Aorta (tissue), 5 donors: ENCODE measurements around the gene LRRC3B. TPM values are rescaled to one million over a fixed set of nuclear protein-coding genes. Genes with fewer than 3 reads are reported as not detected.

Experiments
- ATAC-seq: fragments of 200-7000 bp; cut with Tn5 transposase; one replicate; pipeline ENCODE4 v1.9.1; 2022; ENCODE audit warnings: moderate library complexity; ENCODE audit not compliant: low FRiP score
- DNase-seq, 2 donors: peaks; one replicate each; pipeline ENCODE4 v3.0.0-alpha.2; 2020
- H3K27ac ChIP-seq, 2 donors: one replicate each; pipeline ENCODE4 v1.5.1; 2013; ENCODE audit warnings: low read length in 2 of 2, mild to moderate bottlenecking in 2 of 2, moderate library complexity in 2 of 2, control low read depth in 1 of 2, inconsistent platforms in 1 of 2, low read depth in 1 of 2
- H3K27me3 ChIP-seq, 2 donors: one replicate each; pipeline ENCODE4 v1.6.1; 2013; ENCODE audit warnings: control low read depth in 1 of 2, low read length in 1 of 2, mild to moderate bottlenecking in 1 of 2, moderate library complexity in 1 of 2; ENCODE audit not compliant: insufficient read depth in 2 of 2, control insufficient read depth in 1 of 2
- H3K36me3 ChIP-seq, 2 donors: one replicate each; pipeline ENCODE4 v1.6.1; 2013; ENCODE audit warnings: control low read depth in 1 of 2, low read length in 1 of 2, mild to moderate bottlenecking in 1 of 2; ENCODE audit not compliant: insufficient read depth in 2 of 2, control insufficient read depth in 1 of 2
- H3K4me1 ChIP-seq, 2 donors: one replicate each; pipeline ENCODE4 v1.6.1; 2013; ENCODE audit warnings: low read length in 2 of 2, control low read depth in 1 of 2, mild to moderate bottlenecking in 1 of 2, moderate library complexity in 1 of 2; ENCODE audit not compliant: insufficient read depth in 2 of 2, control insufficient read depth in 1 of 2
- H3K4me3 ChIP-seq, 2 donors: one replicate each; pipeline ENCODE4 v1.5.1; 2013; ENCODE audit warnings: low read length in 2 of 2, control low read depth in 1 of 2, mild to moderate bottlenecking in 1 of 2
- H3K9me3 ChIP-seq: one replicate; pipeline ENCODE4 v1.6.1; 2013; ENCODE audit warnings: mild to moderate bottlenecking, low read length; ENCODE audit not compliant: control insufficient read depth
- WGBS, 2 donors: extraction: QIAGEN DNeasy Blood & Tissue Kit; methylation state at CpG; one replicate each; pipeline ENCODE4 v1.1.7; 2013; 5-methylcytosine and 5-hydroxymethylcytosine counted together
- intact Hi-C, 2 donors: fragments of 100-400 bp; cut with DNase I; formaldehyde crosslinking; loops; one replicate each; pipeline versions ENCODE4 v1.14.2 to v1.15.0; 2022
- polyA plus RNA-seq, 2 donors: library from polyadenylated mRNA; stranded (reverse); fragments of 200-250 nt; gene quantifications; one replicate each; pipeline ENCODE4 v1.2.3, GENCODE V29; 2013
- total RNA-seq, 2 donors: library from RNA; stranded (reverse); fragmentation: NEBNext Ultra II Directional; extraction: Animal tissue kit (Norgen Biotek cat#: 25700); gene quantifications; one replicate each; pipeline ENCODE4 v1.2.1, GENCODE V29; 2021
- donor health status: healthy with polysubstance abuse.
- donor health status: Bipolar disorder and iron deficiency.
- donor health status: DM: no; HTN: no; CAD: no.
- donor health status: DM: no; HTN: no; CAD: no.
- donor health status: DM: yes; HTN: yes; CAD: no.

The LRRC3B gene
- total and polyA plus RNA-seq, 4 donors = 0.19 to 0.78 TPM; not detected in 2

- H3K27ac ChIP-seq = no peak overlapping the region
- 91 to 96% methylated on average over 2 of the region's 2 CpGs for WGBS, 2 donors
- ATAC-seq = no peak
Observed at GRCh38 chr3:26675336-26675735, 52.8 kb downstream of the LRRC3B start.

GRCh38 chr3:26681632-26682031, 59.1 kb downstream of the LRRC3B start:
- no peak for ATAC-seq
- intact Hi-C loops = no loop called here
- Histone ChIP-seq H3K4me1 (no peaks in the 10 kb centered on the region), H3K9me3 (no peaks in the 10 kb centered on the region), H3K27me3 (no peaks in the 10 kb centered on the region), H3K4me3 (no peak overlapping the region), H3K27ac (no peak overlapping the region), H3K36me3 (no peaks in the 10 kb centered on the region)
- 42 to 57% methylated on average over 2 of the region's 2 CpGs for WGBS, 2 donors
- DNase-seq = no peak

More at GRCh38 chr3:26675336-26675735, 52.8 kb downstream of the LRRC3B start:
- no peaks in the 10 kb centered on the region for H3K36me3 ChIP-seq
- no peaks in the 10 kb centered on the region for H3K9me3 ChIP-seq
- no peak overlapping the region for H3K4me3 ChIP-seq
- H3K4me1 ChIP-seq = no peaks in the 10 kb centered on the region
- no peaks in the 10 kb centered on the region for H3K27me3 ChIP-seq
- intact Hi-C loops = no loop called here
- no peak for DNase-seq

- H3K27me3 ChIP-seq = no peaks in the 10 kb centered on the region
- ATAC-seq (no peak), DNase-seq (no peak)
- H3K4me1 ChIP-seq = no peaks in the 10 kb centered on the region
- no peak overlapping the region for H3K4me3 ChIP-seq
- 96 to 100% methylated on average over 1 of the region's 1 CpG for WGBS, 2 donors
- H3K27ac ChIP-seq = no peak overlapping the region
- intact Hi-C loops = no loop called here
- no peaks in the 10 kb centered on the region for H3K36me3 ChIP-seq
- no peaks in the 10 kb centered on the region for H3K9me3 ChIP-seq
Observed at GRCh38 chr3:26682406-26682805, 59.8 kb downstream of the LRRC3B start.

- no peak for DNase-seq
- Histone ChIP-seq H3K36me3 (no peaks in the 10 kb centered on the region), H3K4me3 (no peak overlapping the region), H3K27me3 (no peaks in the 10 kb centered on the region), H3K9me3 (no peaks in the 10 kb centered on the region), H3K4me1 (no peaks in the 10 kb centered on the region), H3K27ac (no peak overlapping the region)
- ATAC-seq = no peak
- intact Hi-C loops = no loop called here
- WGBS, 2 donors = 52 to 58% methylated on average over 3 of the region's 3 CpGs
Observed at GRCh38 chr3:26683902-26684301, 61.3 kb downstream of the LRRC3B start.

GRCh38 chr3:26687466-26687865, 64.9 kb downstream of the LRRC3B start:
- DNase-seq = no peak
- Histone ChIP-seq H3K9me3 (no peaks in the 10 kb centered on the region), H3K27me3 (no peaks in the 10 kb centered on the region), H3K4me1 (no peaks in the 10 kb centered on the region), H3K36me3 (no peaks in the 10 kb centered on the region), H3K27ac (no peak overlapping the region), H3K4me3 (no peak overlapping the region)
- no peak for ATAC-seq
- WGBS, 2 donors = 93 to 94% methylated on average over 4 of the region's 4 CpGs
- intact Hi-C loops = no loop called here

- intact Hi-C loops = no loop called here
- WGBS, 2 donors = 74 to 78% methylated on average over 2 of the region's 2 CpGs
- Histone ChIP-seq H3K36me3 (no peaks in the 10 kb centered on the region), H3K27me3 (no peaks in the 10 kb centered on the region), H3K9me3 (no peaks in the 10 kb centered on the region), H3K27ac (no peak overlapping the region), H3K4me1 (no peaks in the 10 kb centered on the region), H3K4me3 (no peak overlapping the region)
- ATAC-seq = no peak
- no peak for DNase-seq
Observed at GRCh38 chr3:26699553-26699952, 77.0 kb downstream of the LRRC3B start.

- Histone ChIP-seq H3K36me3 (no peaks in the 10 kb centered on the region), H3K27ac (no peak overlapping the region), H3K4me3 (no peak overlapping the region), H3K9me3 (no peaks in the 10 kb centered on the region), H3K27me3 (no peaks in the 10 kb centered on the region), H3K4me1 (no peaks in the 10 kb centered on the region)
- intact Hi-C loops = no loop called here
- ATAC-seq (no peak), DNase-seq (no peak)
- 85 to 87% methylated on average over 3 of the region's 3 CpGs for WGBS, 2 donors
Observed at GRCh38 chr3:26703519-26703918, 80.9 kb downstream of the LRRC3B start.

GRCh38 chr3:26704736-26705135, 82.2 kb downstream of the LRRC3B start:
- intact Hi-C loops = no loop called here
- DNase-seq (no peak), ATAC-seq (no peak)
- H3K27ac ChIP-seq = no peak overlapping the region
- WGBS, 2 donors = 93 to 96% methylated on average over 2 of the region's 2 CpGs
- H3K27me3 ChIP-seq = no peaks in the 10 kb centered on the region
- no peaks in the 10 kb centered on the region for H3K9me3 ChIP-seq
- H3K4me3 ChIP-seq = no peak overlapping the region
- H3K36me3 ChIP-seq = no peaks in the 10 kb centered on the region
- no peaks in the 10 kb centered on the region for H3K4me1 ChIP-seq

- Histone ChIP-seq H3K4me1 (no peaks in the 10 kb centered on the region), H3K4me3 (no peak overlapping the region), H3K36me3 (no peaks in the 10 kb centered on the region), H3K27me3 (no peaks in the 10 kb centered on the region), H3K9me3 (no peaks in the 10 kb centered on the region), H3K27ac (no peak overlapping the region)
- no peak for ATAC-seq
- WGBS, 2 donors = 63 to 67% methylated on average over 1 of the region's 1 CpG
- no peak for DNase-seq
- intact Hi-C loops = no loop called here
Observed at GRCh38 chr3:26708501-26708900, 85.9 kb downstream of the LRRC3B start.
